HCT116 (cell line): ENCODE measurements around the gene ACE. TPM values are rescaled to one million over a fixed set of nuclear protein-coding genes. Genes with fewer than 3 reads are reported as not detected.

Source experiments
- ATAC-seq: fragments of 200-7000 bp; cut with Tn5 transposase; 2 replicates; pipeline ENCODE4 v1.9.1; 2020; ENCODE audit warnings: mild to moderate bottlenecking, moderate library complexity
- BruUV-seq: library from RNA; stranded (reverse); fragments of 400-500 nt; replicated peaks from 2 replicates; lab custom pipeline; 2021; lab: Mats Ljungman, UMichigan
- CTCF ChIA-PET: fragments of 300-600 bp; sonication (Branson Sonifier 250); formaldehyde crosslinking; loops from one replicate; lab custom pipeline; 2021; ENCODE audit warnings: antibody characterized with exemption; lab: Charles Lee
- POLR2A ChIA-PET: fragments of 300-600, 350-600 bp; sonication (Branson Sonifier 250); formaldehyde crosslinking; loops from one replicate; lab custom pipeline; 2021; ENCODE audit warnings: antibody characterized with exemption; lab: Charles Lee
- RAD21 ChIA-PET, 2 experiments: fragments of 300-600 bp; sonication (Branson Sonifier 250); formaldehyde crosslinking; loops; one replicate each; lab custom pipeline; 2023; ENCODE audit warnings: low total read pairs in 2 of 2; ENCODE audit not compliant: uncharacterized antibody in 2 of 2, unreplicated experiment in 2 of 2, low non-redundant PET in 1 of 2; lab: Charles Lee
- DNase-seq: peaks from one replicate; pipeline ENCODE4 v3.0.0-alpha.2; 2010; ENCODE audit warnings: low read depth, low spot score
- H2AFZ ChIP-seq: fragments of 200-600 bp; shearing (Covaris generic), sonication (generic); 2 replicates; pipeline ENCODE4 v1.6.1; 2017; ENCODE audit warnings: low read depth, mixed run types, mixed read lengths, antibody characterized with exemption, low read length; ENCODE audit not compliant: poor library complexity, severe bottlenecking
- H3K27ac ChIP-seq: 2 replicates; pipeline ENCODE4 v1.5.1; 2012; ENCODE audit warnings: low read depth, low read length
- H3K27me3 ChIP-seq: fragments of 200-600 bp; sonication (generic); 2 replicates; pipeline ENCODE4 v1.6.1; 2016; ENCODE audit warnings: mixed run types, low read length, mixed read lengths; ENCODE audit not compliant: insufficient read depth
- H3K36me3 ChIP-seq, 2 experiments: fragments of 200-500 bp in 1 of 2; fragments of 200-600 bp in 1 of 2; sonication (Bioruptor generic) in 1 of 2; sonication (generic) in 1 of 2; 2 replicates each; pipeline versions ENCODE4 v1.5.1 to v1.6.1; 2014 to 2016; ENCODE audit warnings: low read length in 2 of 2, inconsistent platforms in 1 of 2, mixed read lengths in 1 of 2, mixed run types in 1 of 2; ENCODE audit not compliant: insufficient read depth in 2 of 2, control insufficient read depth in 1 of 2
- H3K4me1 ChIP-seq, 2 experiments: fragments of 200-600 bp in 1 of 2; sonication (generic) in 1 of 2; 2 replicates each; pipeline versions ENCODE4 v1.5.1 to v1.6.1; 2012 to 2017; ENCODE audit warnings: low read length in 2 of 2, inconsistent platforms in 1 of 2, mild to moderate bottlenecking in 1 of 2, mixed read lengths in 1 of 2, mixed run types in 1 of 2, moderate library complexity in 1 of 2; ENCODE audit not compliant: insufficient read depth in 2 of 2, control insufficient read depth in 1 of 2
- H3K4me2 ChIP-seq: fragments of 200-600 bp; sonication (generic); 2 replicates; pipeline ENCODE4 v1.6.1; 2017; ENCODE audit warnings: mixed run types, low read length, mixed read lengths
- H3K4me3 ChIP-seq, 2 experiments: fragments of 200-600 bp in 1 of 2; sonication (generic) in 1 of 2; replicated peaks in 1 of 2; 2 replicates each; pipeline ENCODE4 v1.5.1; 2011 to 2016; ENCODE audit warnings: low read length in 2 of 2, control low read depth in 1 of 2, low read depth in 1 of 2, mild to moderate bottlenecking in 1 of 2, mixed read lengths in 1 of 2, mixed run types in 1 of 2
- H3K79me2 ChIP-seq: fragments of 200-600 bp; sonication (generic); 2 replicates; pipeline ENCODE4 v1.6.1; 2017; ENCODE audit warnings: mild to moderate bottlenecking, mixed run types, low read length, moderate library complexity, mixed read lengths; ENCODE audit not compliant: insufficient read depth
- H3K9ac ChIP-seq: fragments of 200-600 bp; sonication (generic); 2 replicates; pipeline ENCODE4 v1.6.1; 2016; ENCODE audit warnings: low read length, mixed read lengths
- H3K9me2 ChIP-seq: fragments of 200-600 bp; sonication (generic), shearing (Covaris generic); 2 replicates; pipeline ENCODE4 v1.6.1; 2017; ENCODE audit warnings: mixed run types, mild to moderate bottlenecking, moderate library complexity; ENCODE audit not compliant: insufficient read depth
- H3K9me3 ChIP-seq, 2 experiments: fragments of 200-500 bp in 1 of 2; fragments of 200-600 bp in 1 of 2; sonication (Bioruptor generic) in 1 of 2; sonication (generic) in 1 of 2; 2 replicates each; pipeline ENCODE4 v1.6.1; 2014 to 2017; ENCODE audit warnings: low read length in 2 of 2, mixed read lengths in 2 of 2, inconsistent platforms in 1 of 2, low read depth in 1 of 2, mild to moderate bottlenecking in 1 of 2, mixed run types in 1 of 2, moderate library complexity in 1 of 2; ENCODE audit not compliant: control insufficient read depth in 1 of 2, insufficient read depth in 1 of 2
- H4K20me1 ChIP-seq: fragments of 200-600 bp; sonication (generic), shearing (Covaris generic); 2 replicates; pipeline ENCODE4 v1.6.1; 2017; ENCODE audit warnings: mixed run types, mild to moderate bottlenecking, moderate library complexity; ENCODE audit not compliant: insufficient read depth
- ATF3 ChIP-seq: IDR thresholded peaks from 2 replicates; pipeline ENCODE4 v1.6.1; 2012
- CBX3 ChIP-seq: IDR thresholded peaks from 2 replicates; pipeline ENCODE4 v1.6.1; 2012; ENCODE audit warnings: low read depth
- CEBPB ChIP-seq: IDR thresholded peaks from 2 replicates; pipeline ENCODE4 v1.6.1; 2012; ENCODE audit warnings: low read depth
- CTCF ChIP-seq, 3 experiments: fragments of 200-600 bp in 1 of 3; sonication (generic) in 1 of 3; IDR thresholded peaks in 2 of 3; conservative IDR thresholded peaks in 1 of 3; 2 replicates each; pipeline ENCODE4 v1.5.1; 2012 to 2017; ENCODE audit warnings: low read depth in 2 of 3, low read length in 2 of 3, antibody characterized with exemption in 1 of 3, borderline replicate concordance in 1 of 3, control low read depth in 1 of 3, mild to moderate bottlenecking in 1 of 3, mixed read lengths in 1 of 3, mixed run types in 1 of 3, moderate library complexity in 1 of 3; ENCODE audit not compliant: insufficient read depth in 1 of 3
- EGR1 ChIP-seq: IDR thresholded peaks from 2 replicates; pipeline ENCODE4 v1.6.1; 2012; ENCODE audit warnings: low read depth
- EZH2 ChIP-seq: fragments of 200-600 bp; sonication (generic); IDR thresholded peaks from 2 replicates; pipeline ENCODE4 v1.6.1; 2017; ENCODE audit warnings: antibody characterized with exemption, mixed run types
- MAX ChIP-seq: IDR thresholded peaks from 2 replicates; pipeline ENCODE4 v1.6.1; 2012
- POLR2AphosphoS5 ChIP-seq: IDR thresholded peaks from 2 replicates; pipeline ENCODE4 v1.6.1; 2011; ENCODE audit warnings: mild to moderate bottlenecking, low read depth, low read length, moderate library complexity
- RAD21 ChIP-seq: IDR thresholded peaks from 2 replicates; pipeline ENCODE4 v1.6.1; 2012; ENCODE audit warnings: low read depth, mild to moderate bottlenecking
- REST ChIP-seq: IDR thresholded peaks from 2 replicates; pipeline ENCODE4 v1.6.1; 2012; ENCODE audit warnings: low read depth
- SIN3A ChIP-seq: IDR thresholded peaks from 2 replicates; pipeline ENCODE4 v1.6.1; 2012; ENCODE audit warnings: low read depth
- SRF ChIP-seq: IDR thresholded peaks from 2 replicates; pipeline ENCODE4 v1.6.1; 2012; ENCODE audit warnings: low read depth
- TCF7L2 ChIP-seq: IDR thresholded peaks from 2 replicates; pipeline ENCODE4 v1.7.0; 2011; ENCODE audit warnings: borderline replicate concordance, inconsistent platforms; ENCODE audit not compliant: insufficient read depth, insufficient read length; ENCODE audit errors: extremely low read depth
- YY1 ChIP-seq: IDR thresholded peaks from 2 replicates; pipeline ENCODE4 v1.6.1; 2011; ENCODE audit warnings: low read length, low read depth, moderate library complexity, mild to moderate bottlenecking; ENCODE audit not compliant: insufficient replicate concordance; ENCODE audit errors: extremely low read depth
- ZBTB33 ChIP-seq: IDR thresholded peaks from 2 replicates; pipeline ENCODE4 v1.6.1; 2011; ENCODE audit warnings: mild to moderate bottlenecking, low read length, moderate library complexity; ENCODE audit not compliant: insufficient replicate concordance; ENCODE audit errors: extremely low read depth
- ZFX ChIP-seq: fragments of 450-650 bp; IDR thresholded peaks from 2 replicates; pipeline ENCODE4 v1.6.1; 2017
- ZNF274 ChIP-seq: fragments of 200-500 bp; sonication (Bioruptor generic); IDR thresholded peaks from 2 replicates; pipeline ENCODE4 v1.6.1; 2014; ENCODE audit warnings: mild to moderate bottlenecking, low read depth, low read length, inconsistent platforms
- intact Hi-C: fragments of 100-400 bp; cut with micrococcal nuclease; formaldehyde crosslinking; loops from 2 replicates; pipeline ENCODE4 v1.10.0; 2022
- total RNA-seq: library from RNA; stranded (reverse); gene quantifications from one replicate; pipeline ENCODE4 v1.2.1, GENCODE V29; 2021; ENCODE audit not compliant: unreplicated experiment

ACE gene
- total RNA-seq, 1 experiment from 2014 or later, result 7.7 TPM

- Histone ChIP-seq H2AFZ (peak within 1 kb of the TSS; percentile 51), H4K20me1 (no peaks in the 10 kb centered on the region), H3K9me3 (no peaks in the 10 kb centered on the region), H3K9ac (peak within 1 kb of the TSS; percentile 87), H3K4me2 (peak within 1 kb of the TSS; percentile 98), H3K36me3 (no peaks in the 10 kb centered on the region), H3K79me2 (peaks cover 41% of the 10 kb centered on the region), H3K9me2 (no peaks in the 10 kb centered on the region), H3K4me3 (peak within 1 kb of the TSS; percentile 85 to 86), H3K4me1 (peaks cover 15 to 35% of the 10 kb centered on the region in 2 experiments), H3K27ac (peak within 1 kb of the TSS; percentile 92), H3K27me3 (no peaks in the 10 kb centered on the region)
- peak; percentile 47 for DNase-seq
- ChIA-PET CTCF (interaction anchor here (1.8 to 3.4 kb wide), 3 partner anchors 9 to 32 kb away, joined by 8 to 43 read pairs (median 11); partner anchors contain the start of gene ACE), RAD21 (interaction anchor here in 1 of 2 experiments (0.6 to 2.8 kb wide), 2 partner anchors 33 to 699 kb away, joined by 4 to 12 read pairs; no protein-coding TSS in a partner anchor), POLR2A (interaction anchor here (1.5 to 4.8 kb wide), 3 partner anchors 11 to 33 kb away, joined by 5 to 23 read pairs (median 9); no protein-coding TSS in a partner anchor)
- BruUV-seq, result no TSS peak
- peak; percentile 90 for ATAC-seq
- intact Hi-C loops, result loop anchor here (2.0 kb wide), 2 partner anchors 33 to 177 kb away; partner anchors contain the start of gene MAP3K3
- TF ChIP-seq SRF (no peak), ZNF274 (no peak), REST (no peak), CBX3 (no peak), CEBPB (no peak), TCF7L2 (no peak), EGR1 (peak; percentile 77), CTCF (IDR thresholded peaks at IDR 0.05 in 2 of 3, conservative IDR thresholded peaks at IDR 0.05 in 1 of 3; ENCODE audit: borderline replicate concordance in 1 of 3, insufficient read depth in 1 of 3, low read depth in 2 of 3, low read length in 2 of 3) (peak in 2 of 3 experiments; percentile 54 to 74; a peak in 4 of 6 replicates), MAX (peak; percentile 95), ZFX (peak; percentile 97), YY1 (peak; percentile 35), ZBTB33 (no peak), SIN3A (no peak), POLR2AphosphoS5 (peak; percentile 33; the same call in 1 of the 2 replicates), EZH2 (no peak), RAD21 (no peak), ATF3 (no peak)
These were observed 30.7 kb upstream of the ACE start, which contains the start of gene CYB561 for GRCh38 chr17:63445954-63446752. Gene CYB561 (minus strand): TSS chr17:63446306. CDS start chr17:63437547, 8,759 bp downstream.
